Measurements from ENCODE around the gene RAB21.
"Not testable (repeated sequence)": the region's sequence is repeated elsewhere in the genome, so short reads cannot be mapped to it uniquely, and the experiment has no call there.

RAB21 gene

GRCh38 chr12:71804505-71804904 is 49.8 kb downstream of the RAB21 start:
- no peak for DNase-seq

- no peak for DNase-seq
Measured at GRCh38 chr12:71810921-71811320, 56.3 kb downstream of the RAB21 start.

- not testable (repeated sequence) for DNase-seq
Measured at GRCh38 chr12:71815242-71815641, 60.6 kb downstream of the RAB21 start.

- not testable (repeated sequence) for DNase-seq
Measured at GRCh38 chr12:71822088-71822487, 67.4 kb downstream of the RAB21 start.

- DNase-seq = no peak
Measured at GRCh38 chr12:71828813-71829212, 74.2 kb downstream of the RAB21 start.

- DNase-seq = no peak
Measured at GRCh38 chr12:71837356-71837755, 82.7 kb downstream of the RAB21 start.

GRCh38 chr12:71838231-71838630 is 83.6 kb downstream of the RAB21 start:
- DNase-seq = no peak

GRCh38 chr12:71838676-71839075 is 84.0 kb downstream of the RAB21 start:
- DNase-seq = no peak

- peak; percentile 19 to 25 for DNase-seq
Measured at GRCh38 chr12:71840231-71840847, 85.7 kb downstream of the RAB21 start.

- DNase-seq = peak in 1 of 2 donors; percentile 50
Measured at GRCh38 chr12:71846322-71846940, 91.8 kb downstream of the RAB21 start.

- DNase-seq = no peak
Measured at GRCh38 chr12:71848212-71848611, 93.5 kb downstream of the RAB21 start.

- no peak for DNase-seq
Measured at GRCh38 chr12:71849109-71849851, 94.6 kb downstream of the RAB21 start.
